ENCODE measurements around the gene FCGBP. TPM values are rescaled to one million over a fixed set of nuclear protein-coding genes. Genes with fewer than 3 reads are reported as not detected.

The FCGBP gene
- polyA plus RNA-seq, 1 donor (not counting 4 experiments of a cell fraction or from before 2014, with no cell fraction given): 0.10 TPM

DNA sequence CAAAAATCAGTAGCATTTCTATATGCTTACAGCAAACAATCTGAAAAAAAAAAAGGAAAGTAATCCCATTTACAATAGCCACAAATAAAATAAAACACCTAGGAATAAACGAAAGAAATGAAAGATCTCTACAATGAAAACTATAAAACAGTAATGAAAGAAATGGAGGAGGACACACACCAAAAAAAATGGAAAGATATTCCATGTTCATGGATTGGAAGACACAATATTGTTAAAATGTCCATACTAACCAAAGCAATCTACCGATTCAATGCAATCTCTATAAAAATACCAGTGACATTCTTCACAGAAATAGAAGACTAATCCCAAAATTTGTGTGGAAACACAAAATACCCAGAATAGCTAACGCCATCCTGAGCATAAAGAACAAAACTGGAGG lies 4.7 kb downstream of the FCGBP start:
- Histone ChIP-seq H3K36me3 (ENCODE audit: control insufficient read depth in 2 of 2, extremely low read depth in 1 of 2, insufficient read depth in 2 of 2, low read length in 2 of 2) (no peaks in the 10 kb centered on the region), H3K9me1 (ENCODE audit: control insufficient read depth, extremely low read depth, insufficient read depth, low read length) (no peaks in the 10 kb centered on the region), H3K9ac (ENCODE audit: control insufficient read depth, extremely low read depth, insufficient read depth, low read length) (no peak overlapping the region), H3K79me2 (ENCODE audit: control insufficient read depth, insufficient read depth, low read length) (no peaks in the 10 kb centered on the region), H3K9me3 (ENCODE audit: control insufficient read depth, low read depth, low read length) (no peaks in the 10 kb centered on the region), H3K27ac (ENCODE audit: control insufficient read depth, insufficient read depth, low read length) (no peak overlapping the region), H2AFZ (ENCODE audit: control insufficient read depth, low read length) (no peak overlapping the region), H3K4me1 (ENCODE audit: control insufficient read depth, extremely low read depth, insufficient read depth, low read length) (no peaks in the 10 kb centered on the region), H3K27me3 (ENCODE audit: control insufficient read depth, extremely low read depth, insufficient read depth, low read length) (no peaks in the 10 kb centered on the region), H4K20me1 (ENCODE audit: control insufficient read depth, extremely low read depth, insufficient read depth, low read length) (no peaks in the 10 kb centered on the region), H3K4me2 (ENCODE audit: control insufficient read depth, extremely low read depth, insufficient read depth, low read depth, low read length) (no peak overlapping the region), H3K4me3 (ENCODE audit: control insufficient read depth in 2 of 3, extremely low read depth in 1 of 3, insufficient read depth in 2 of 3, low read depth in 1 of 3, low read length in 3 of 3) (no peak overlapping the region)
- DNase-seq (ENCODE audit: low read depth, low spot score): no peak
- dilution Hi-C loops (cut with MboI; ENCODE audit: extremely low pct_ligation_motif_present, low sequenced_read_pairs): no loop called here
- TF ChIP-seq, protein P1, sequence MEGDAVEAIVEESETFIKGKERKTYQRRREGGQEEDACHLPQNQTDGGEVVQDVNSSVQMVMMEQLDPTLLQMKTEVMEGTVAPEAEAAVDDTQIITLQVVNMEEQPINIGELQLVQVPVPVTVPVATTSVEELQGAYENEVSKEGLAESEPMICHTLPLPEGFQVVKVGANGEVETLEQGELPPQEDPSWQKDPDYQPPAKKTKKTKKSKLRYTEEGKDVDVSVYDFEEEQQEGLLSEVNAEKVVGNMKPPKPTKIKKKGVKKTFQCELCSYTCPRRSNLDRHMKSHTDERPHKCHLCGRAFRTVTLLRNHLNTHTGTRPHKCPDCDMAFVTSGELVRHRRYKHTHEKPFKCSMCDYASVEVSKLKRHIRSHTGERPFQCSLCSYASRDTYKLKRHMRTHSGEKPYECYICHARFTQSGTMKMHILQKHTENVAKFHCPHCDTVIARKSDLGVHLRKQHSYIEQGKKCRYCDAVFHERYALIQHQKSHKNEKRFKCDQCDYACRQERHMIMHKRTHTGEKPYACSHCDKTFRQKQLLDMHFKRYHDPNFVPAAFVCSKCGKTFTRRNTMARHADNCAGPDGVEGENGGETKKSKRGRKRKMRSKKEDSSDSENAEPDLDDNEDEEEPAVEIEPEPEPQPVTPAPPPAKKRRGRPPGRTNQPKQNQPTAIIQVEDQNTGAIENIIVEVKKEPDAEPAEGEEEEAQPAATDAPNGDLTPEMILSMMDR (optimal IDR thresholded peaks at IDR 0.05 in 1 of 3, IDR thresholded peaks at IDR 0.05 in 1 of 3, conservative IDR thresholded peaks at IDR 0.05 in 1 of 3; ENCODE audit: extremely low read depth in 1 of 3, insufficient read depth in 2 of 3, low read length in 3 of 3): no peak
- TF ChIP-seq EZH2 (IDR thresholded peaks at IDR 0.05; ENCODE audit: low read length): no peak
- no peak for FAIRE-seq

DNA sequence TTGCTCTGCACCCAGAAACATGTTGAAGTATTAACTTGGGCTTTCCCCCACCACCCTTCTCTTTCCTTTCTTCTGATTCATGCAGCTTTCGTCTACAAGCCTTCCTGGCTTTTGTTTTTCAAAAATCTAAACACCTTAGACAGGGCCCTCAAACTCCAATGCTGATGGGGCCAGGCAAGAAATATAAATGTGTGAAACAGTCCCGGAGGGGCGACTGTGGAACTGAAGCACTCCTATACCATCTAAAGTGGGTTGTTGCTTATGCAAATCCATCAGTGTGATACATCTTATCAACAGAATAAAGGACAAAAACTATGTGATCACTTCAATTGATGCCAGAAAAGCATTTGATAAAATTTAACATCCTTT lies 6.1 kb downstream of the FCGBP start:
- no peaks in the 10 kb centered on the region for H3K79me2 ChIP-seq (ENCODE audit: control insufficient read depth, insufficient read depth, low read length)
- dilution Hi-C loops (cut with MboI; ENCODE audit: extremely low pct_ligation_motif_present, low sequenced_read_pairs): no loop called here
- H3K9me3 ChIP-seq (ENCODE audit: control insufficient read depth, low read depth, low read length): no peaks in the 10 kb centered on the region
- DNase-seq (ENCODE audit: low read depth, low spot score) (no peak), FAIRE-seq (no peak)
- H3K27ac ChIP-seq (ENCODE audit: control insufficient read depth, insufficient read depth, low read length): no peak overlapping the region
- H3K27me3 ChIP-seq (ENCODE audit: control insufficient read depth, extremely low read depth, insufficient read depth, low read length): no peaks in the 10 kb centered on the region
- H3K4me1 ChIP-seq (ENCODE audit: control insufficient read depth, extremely low read depth, insufficient read depth, low read length): no peaks in the 10 kb centered on the region
- H3K9me1 ChIP-seq (ENCODE audit: control insufficient read depth, extremely low read depth, insufficient read depth, low read length): no peaks in the 10 kb centered on the region
- no peak overlapping the region for H2AFZ ChIP-seq (ENCODE audit: control insufficient read depth, low read length)
- no peak overlapping the region for H3K4me3 ChIP-seq (ENCODE audit: control insufficient read depth in 2 of 3, extremely low read depth in 1 of 3, insufficient read depth in 2 of 3, low read depth in 1 of 3, low read length in 3 of 3)
- no peak overlapping the region for H3K9ac ChIP-seq (ENCODE audit: control insufficient read depth, extremely low read depth, insufficient read depth, low read length)
- H4K20me1 ChIP-seq (ENCODE audit: control insufficient read depth, extremely low read depth, insufficient read depth, low read length): no peaks in the 10 kb centered on the region
- TF ChIP-seq, protein P1 (optimal IDR thresholded peaks at IDR 0.05 in 1 of 3, IDR thresholded peaks at IDR 0.05 in 1 of 3, conservative IDR thresholded peaks at IDR 0.05 in 1 of 3; ENCODE audit: extremely low read depth in 1 of 3, insufficient read depth in 2 of 3, low read length in 3 of 3): no peak
- no peak for TF ChIP-seq EZH2 (IDR thresholded peaks at IDR 0.05; ENCODE audit: low read length)
- no peak overlapping the region for H3K4me2 ChIP-seq (ENCODE audit: control insufficient read depth, extremely low read depth, insufficient read depth, low read depth, low read length)
- H3K36me3 ChIP-seq (ENCODE audit: control insufficient read depth in 2 of 2, extremely low read depth in 1 of 2, insufficient read depth in 2 of 2, low read length in 2 of 2): no peaks in the 10 kb centered on the region

Measured in keratinocyte (primary cell).